Mesendoderm (in vitro differentiated cells): ENCODE results near the gene SLC6A5.
A peak's percentile ranks its signal among the peaks of the same experiment; 100 is the strongest.

Source experiments
- DNase-seq: peaks from one replicate; pipeline ENCODE4 v3.0.0; 2013
- H2AK5ac ChIP-seq: 2 replicates; pipeline ENCODE4 v1.6.1; 2013; ENCODE audit warnings: low read length, inconsistent platforms
- H2BK120ac ChIP-seq: 2 replicates; pipeline ENCODE4 v1.6.1; 2013; ENCODE audit warnings: low read depth, mild to moderate bottlenecking, low read length, moderate library complexity, mixed read lengths
- H2BK15ac ChIP-seq: replicated peaks from 2 replicates; pipeline ENCODE4 v1.6.1; 2013; ENCODE audit warnings: low read depth, mild to moderate bottlenecking, moderate library complexity
- H2BK5ac ChIP-seq: 2 replicates; pipeline ENCODE4 v1.6.1; 2013; ENCODE audit warnings: low read length, inconsistent platforms
- H3K18ac ChIP-seq: 2 replicates; pipeline ENCODE4 v1.6.1; 2013; ENCODE audit warnings: mild to moderate bottlenecking, low read length, mixed read lengths
- H3K23ac ChIP-seq: one replicate; pipeline ENCODE4 v1.6.1; 2013; ENCODE audit warnings: low read length
- H3K27ac ChIP-seq: 2 replicates; pipeline ENCODE4 v1.5.1; 2013; ENCODE audit warnings: low read depth, mild to moderate bottlenecking, inconsistent platforms, low read length, moderate library complexity
- H3K27me3 ChIP-seq: 2 replicates; pipeline ENCODE4 v1.6.1; 2013; ENCODE audit warnings: low read length, control low read depth, mild to moderate bottlenecking, inconsistent platforms; ENCODE audit not compliant: insufficient read depth, poor library complexity
- H3K36me3 ChIP-seq: 2 replicates; pipeline ENCODE4 v1.6.1; 2013; ENCODE audit warnings: low read length, inconsistent platforms; ENCODE audit not compliant: control insufficient read depth, insufficient read depth
- H3K4ac ChIP-seq: one replicate; pipeline ENCODE4 v1.6.1; 2013; ENCODE audit warnings: low read depth, mild to moderate bottlenecking, low read length, moderate library complexity
- H3K4me1 ChIP-seq: 2 replicates; pipeline ENCODE4 v1.6.1; 2013; ENCODE audit warnings: low read depth, low read length, inconsistent platforms; ENCODE audit not compliant: control insufficient read depth
- H3K4me2 ChIP-seq: 2 replicates; pipeline ENCODE4 v1.6.1; 2013; ENCODE audit warnings: low read length
- H3K4me3 ChIP-seq: 2 replicates; pipeline ENCODE4 v1.5.1; 2013; ENCODE audit warnings: mild to moderate bottlenecking, low read length
- H3K56ac ChIP-seq: one replicate; pipeline ENCODE4 v1.6.1; 2013; ENCODE audit warnings: low read length
- H3K79me1 ChIP-seq: 2 replicates; pipeline ENCODE4 v1.6.1; 2013; ENCODE audit warnings: low read length, inconsistent platforms
- H3K79me2 ChIP-seq: 2 replicates; pipeline ENCODE4 v1.6.1; 2013; ENCODE audit warnings: mild to moderate bottlenecking, low read length; ENCODE audit not compliant: control insufficient read depth, insufficient read depth
- H3K9ac ChIP-seq: 2 replicates; pipeline ENCODE4 v1.6.1; 2013; ENCODE audit warnings: low read length, inconsistent platforms
- H4K5ac ChIP-seq: one replicate; pipeline ENCODE4 v1.6.1; 2013; ENCODE audit warnings: low read length
- H4K8ac ChIP-seq: one replicate; pipeline ENCODE4 v1.6.1; 2013; ENCODE audit warnings: low read depth, mild to moderate bottlenecking, control low read depth, low read length, moderate library complexity
- WGBS: extraction: QIAGEN DNeasy Blood & Tissue Kit; methylation state at CpG from one replicate; pipeline ENCODE4 v1.1.7; 2013; ENCODE audit warnings: low lambda C conversion rate, missing lambda C conversion rate; ENCODE audit not compliant: insufficient coverage; ENCODE audit errors: extremely low coverage; 5-methylcytosine and 5-hydroxymethylcytosine counted together

The SLC6A5 gene

DNA sequence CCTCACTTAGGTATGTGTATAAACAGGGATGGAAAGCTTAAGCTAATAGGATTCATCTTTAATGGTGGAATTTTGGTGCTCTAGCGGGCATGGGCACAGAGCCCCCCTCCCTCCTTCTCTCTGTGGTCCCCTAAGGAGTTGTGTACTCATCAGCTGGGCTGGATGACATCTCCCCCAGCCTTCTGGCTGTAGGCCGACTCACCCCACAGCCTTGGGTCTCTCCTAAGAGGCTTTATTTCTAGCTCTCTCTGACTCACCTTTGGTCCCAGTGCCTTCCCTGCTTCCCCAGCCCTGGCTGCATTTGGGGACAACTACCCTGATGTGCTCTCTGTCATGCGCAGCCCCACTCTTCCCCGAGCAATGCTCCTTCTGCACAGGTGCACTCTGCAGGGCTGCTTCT, 26.9 kb downstream of the SLC6A5 start:
- Histone ChIP-seq H3K27ac (no peak overlapping the region), H2BK120ac (no peak overlapping the region), H3K36me3 (no peaks in the 10 kb centered on the region), H2BK15ac (no peak overlapping the region), H2AK5ac (no peak overlapping the region), H2BK5ac (no peak overlapping the region), H3K4me3 (no peak overlapping the region), H3K79me1 (no peaks in the 10 kb centered on the region), H3K18ac (no peak overlapping the region), H3K4me1 (no peaks in the 10 kb centered on the region), H4K5ac (no peak overlapping the region), H3K4me2 (no peak overlapping the region), H3K9ac (no peak overlapping the region), H3K56ac (no peak overlapping the region), H3K4ac (no peak overlapping the region), H3K23ac (no peak overlapping the region), H3K27me3 (no peaks in the 10 kb centered on the region), H4K8ac (no peak overlapping the region), H3K79me2 (no peaks in the 10 kb centered on the region)
- WGBS: no CpG with 5 or more reads among the region's 4 CpGs
- no peak for DNase-seq

GRCh38 chr11:20627026-20627425, 27.6 kb downstream of the SLC6A5 start:
- no CpG with 5 or more reads among the region's 3 CpGs for WGBS
- Histone ChIP-seq H3K23ac (no peak overlapping the region), H4K8ac (no peak overlapping the region), H2BK5ac (no peak overlapping the region), H3K79me2 (no peaks in the 10 kb centered on the region), H3K36me3 (no peaks in the 10 kb centered on the region), H3K27ac (no peak overlapping the region), H3K4me2 (no peak overlapping the region), H3K18ac (no peak overlapping the region), H3K56ac (no peak overlapping the region), H3K9ac (no peak overlapping the region), H2BK15ac (no peak overlapping the region), H4K5ac (no peak overlapping the region), H3K4me3 (no peak overlapping the region), H2BK120ac (no peak overlapping the region), H3K79me1 (no peaks in the 10 kb centered on the region), H3K27me3 (no peaks in the 10 kb centered on the region), H3K4me1 (peaks cover under 1% of the 10 kb centered on the region), H2AK5ac (no peak overlapping the region), H3K4ac (no peak overlapping the region)
- DNase-seq: no peak

GRCh38 chr11:20627701-20628100, 28.3 kb downstream of the SLC6A5 start:
- Histone ChIP-seq H2BK120ac (no peak overlapping the region), H3K36me3 (no peaks in the 10 kb centered on the region), H3K4me1 (peaks cover 7% of the 10 kb centered on the region), H3K18ac (no peak overlapping the region), H3K4me3 (no peak overlapping the region), H4K5ac (no peak overlapping the region), H3K27ac (no peak overlapping the region), H3K9ac (no peak overlapping the region), H4K8ac (no peak overlapping the region), H2AK5ac (no peak overlapping the region), H3K4me2 (no peak overlapping the region), H3K56ac (no peak overlapping the region), H2BK5ac (no peak overlapping the region), H3K79me2 (no peaks in the 10 kb centered on the region), H3K23ac (no peak overlapping the region), H3K27me3 (no peaks in the 10 kb centered on the region), H2BK15ac (no peak overlapping the region), H3K4ac (no peak overlapping the region), H3K79me1 (no peaks in the 10 kb centered on the region)
- no CpG with 5 or more reads among the region's 3 CpGs for WGBS
- DNase-seq: no peak

DNA sequence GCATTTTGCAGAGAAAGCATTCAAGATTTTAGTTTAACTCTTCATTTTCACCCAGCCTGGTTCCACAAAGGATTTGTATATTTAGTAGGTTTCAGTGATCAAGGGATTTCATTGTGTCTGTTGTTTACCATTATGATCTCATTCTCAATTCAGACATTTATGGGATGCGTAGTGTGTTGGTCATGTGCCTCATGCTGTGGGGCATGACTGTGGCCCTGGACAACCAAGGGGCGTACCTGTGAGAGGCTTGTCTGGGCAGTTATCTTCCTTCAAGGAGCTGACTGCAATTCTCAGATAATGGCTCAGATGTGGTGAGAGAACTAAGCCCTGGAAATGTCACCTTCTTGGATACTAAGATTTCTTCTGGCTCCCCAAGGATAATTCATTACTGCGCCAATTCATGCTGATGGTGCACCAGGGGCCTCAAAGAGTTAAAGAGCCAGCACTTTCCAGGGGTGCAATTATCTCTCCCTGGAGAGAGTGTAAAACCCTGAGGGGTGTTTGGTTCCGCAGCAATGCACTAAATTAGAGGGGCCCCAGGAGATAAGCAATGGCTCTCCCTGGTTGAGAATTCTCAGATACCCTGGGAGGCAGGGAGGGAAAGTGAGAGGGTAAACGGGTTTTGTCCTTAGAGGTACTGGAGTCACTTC, 32.2 kb downstream of the SLC6A5 start:
- Histone ChIP-seq H3K79me2 (no peaks in the 10 kb centered on the region), H3K18ac (no peak overlapping the region), H3K56ac (no peak overlapping the region), H2BK15ac (no peak overlapping the region), H3K27me3 (no peaks in the 10 kb centered on the region), H3K4me2 (no peak overlapping the region), H3K27ac (peak overlapping the region; percentile 14), H2BK120ac (no peak overlapping the region), H3K36me3 (no peaks in the 10 kb centered on the region), H3K23ac (no peak overlapping the region), H3K4me1 (peaks cover 12% of the 10 kb centered on the region), H4K5ac (no peak overlapping the region), H2AK5ac (no peak overlapping the region), H3K9ac (no peak overlapping the region), H3K79me1 (no peaks in the 10 kb centered on the region), H3K4ac (no peak overlapping the region), H3K4me3 (no peak overlapping the region), H4K8ac (no peak overlapping the region), H2BK5ac (no peak overlapping the region)
- DNase-seq: peak; percentile 78
- WGBS: no CpG with 5 or more reads among the region's 5 CpGs

GRCh38 chr11:20632169-20632532, 32.7 kb downstream of the SLC6A5 start:
- no peak overlapping the region for H2BK5ac ChIP-seq
- no peak overlapping the region for H4K8ac ChIP-seq
- H3K4me1 ChIP-seq: peaks cover 12% of the 10 kb centered on the region
- no peak overlapping the region for H3K4me2 ChIP-seq
- no peaks in the 10 kb centered on the region for H3K36me3 ChIP-seq
- no peak overlapping the region for H2BK120ac ChIP-seq
- peak overlapping the region; percentile 72 for H3K18ac ChIP-seq
- DNase-seq: no peak
- H3K4me3 ChIP-seq: no peak overlapping the region
- H3K79me2 ChIP-seq: no peaks in the 10 kb centered on the region
- H4K5ac ChIP-seq: no peak overlapping the region
- no peak overlapping the region for H3K9ac ChIP-seq
- H2AK5ac ChIP-seq: peak overlapping the region; percentile 37
- H3K56ac ChIP-seq: no peak overlapping the region
- no CpG with 5 or more reads among the region's 1 CpG for whole genome bisulfite sequencing
- H3K27ac ChIP-seq: peak overlapping the region; percentile 14
- no peak overlapping the region for H3K4ac ChIP-seq
- H3K27me3 ChIP-seq: no peaks in the 10 kb centered on the region
- no peaks in the 10 kb centered on the region for H3K79me1 ChIP-seq
- no peak overlapping the region for H2BK15ac ChIP-seq
- H3K23ac ChIP-seq: no peak overlapping the region

DNA sequence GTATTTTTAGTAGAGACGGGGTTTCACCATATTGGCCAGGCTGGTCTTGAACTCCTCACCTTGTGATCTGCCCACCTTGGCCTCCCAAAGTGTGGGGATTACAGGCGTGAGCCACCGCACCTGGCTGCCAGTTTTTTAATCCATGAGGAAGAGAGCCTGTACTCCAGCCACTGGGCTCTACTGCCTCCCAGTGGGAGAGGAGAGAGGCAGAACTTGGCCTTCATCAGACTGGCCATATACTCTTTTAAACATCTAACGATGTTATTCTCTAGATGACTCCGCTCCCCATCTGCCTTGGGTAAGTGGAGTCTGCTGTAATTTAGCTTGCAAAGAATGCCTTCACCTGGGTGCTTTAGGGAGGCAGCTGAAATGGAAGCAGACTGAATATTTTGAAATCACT, 34.6 kb downstream of the SLC6A5 start:
- Histone ChIP-seq H3K4ac (no peak overlapping the region), H3K18ac (no peak overlapping the region), H3K79me2 (no peaks in the 10 kb centered on the region), H3K36me3 (no peaks in the 10 kb centered on the region), H2BK15ac (no peak overlapping the region), H3K4me3 (no peak overlapping the region), H4K5ac (no peak overlapping the region), H3K56ac (no peak overlapping the region), H3K27me3 (no peaks in the 10 kb centered on the region), H4K8ac (no peak overlapping the region), H3K9ac (no peak overlapping the region), H3K23ac (no peak overlapping the region), H3K4me1 (peaks cover 12% of the 10 kb centered on the region), H3K27ac (no peak overlapping the region), H3K4me2 (no peak overlapping the region), H3K79me1 (no peaks in the 10 kb centered on the region), H2BK120ac (no peak overlapping the region), H2AK5ac (no peak overlapping the region), H2BK5ac (no peak overlapping the region)
- DNase-seq: peak; percentile 47
- no CpG with 5 or more reads among the region's 5 CpGs for WGBS
